Measurements from ENCODE around the gene ARHGAP15.

ARHGAP15 gene

DNA sequence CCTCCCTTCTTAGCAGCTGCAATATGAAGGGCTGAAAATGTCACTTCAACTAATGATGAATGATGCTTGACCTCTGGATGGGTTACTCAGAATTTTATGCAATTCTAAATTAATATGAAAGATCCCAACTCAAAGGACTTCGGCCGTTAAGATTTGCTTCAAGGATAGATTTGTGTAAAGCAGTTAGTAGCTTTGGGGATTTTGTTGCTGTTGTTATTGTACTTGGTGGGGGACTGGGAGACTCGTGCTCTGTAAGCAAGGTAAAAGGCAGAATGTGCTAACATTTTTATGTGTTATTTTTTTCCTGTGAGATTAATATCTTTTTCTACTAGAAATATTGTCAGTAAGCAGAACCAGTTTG is 478.8 kb downstream of the ARHGAP15 start:
- H4K91ac ChIP-seq (ENCODE audit: low read depth, low read length, poor library complexity): no peak overlapping the region
- peak overlapping the region; percentile 50 for H2AFZ ChIP-seq (ENCODE audit: low read length)
- no peaks in the 10 kb centered on the region for H3K79me1 ChIP-seq (ENCODE audit: low read depth, low read length)
- H3K4ac ChIP-seq (ENCODE audit: low read length): no peak overlapping the region
- H2BK5ac ChIP-seq (ENCODE audit: low read length): no peak overlapping the region
- no peaks in the 10 kb centered on the region for H3K9me3 ChIP-seq (replicated peaks in 1 of 2; ENCODE audit: control insufficient read depth in 2 of 2, insufficient read depth in 1 of 2, low read depth in 1 of 2, low read length in 2 of 2)
- H3K23ac ChIP-seq (ENCODE audit: low read depth, low read length, poor library complexity): no peak overlapping the region
- no peak overlapping the region for H2BK120ac ChIP-seq (ENCODE audit: low read depth, low read length)
- no peaks in the 10 kb centered on the region for H3K36me3 ChIP-seq (replicated peaks in 1 of 2; ENCODE audit: control insufficient read depth in 2 of 2, insufficient read depth in 2 of 2, low read length in 2 of 2)
- H2BK12ac ChIP-seq (ENCODE audit: low read length): no peak overlapping the region
- no peak for DNase-seq (ENCODE audit: low spot score)
- H3K27ac ChIP-seq (replicated peaks; ENCODE audit: low read length): no peak overlapping the region
- H2BK15ac ChIP-seq (ENCODE audit: low read length): no peak overlapping the region
- no peak overlapping the region for H3K4me3 ChIP-seq (ENCODE audit: low read length in 2 of 2)
- H3K14ac ChIP-seq (ENCODE audit: low read length): no peak overlapping the region
- no peak overlapping the region for H3K4me2 ChIP-seq (ENCODE audit: insufficient read depth, low read length, poor library complexity, severe bottlenecking)
- H3K18ac ChIP-seq (ENCODE audit: low read length): no peak overlapping the region
- H2AK5ac ChIP-seq (ENCODE audit: low read depth, low read length): no peak overlapping the region
- H3K4me1 ChIP-seq (ENCODE audit: control insufficient read depth in 2 of 2, insufficient read depth in 1 of 2, low read depth in 1 of 2, low read length in 2 of 2): peaks cover 14 to 26% of the 10 kb centered on the region in 2 donors
- H3K27me3 ChIP-seq (ENCODE audit: control insufficient read depth in 3 of 3, insufficient read depth in 3 of 3, low read depth in 1 of 3, low read length in 3 of 3): no peaks in the 10 kb centered on the region
- WGBS, 2 donors (ENCODE audit: extremely low coverage in 2 of 2, insufficient read length in 2 of 2, insufficient replicate concordance in 1 of 2): no CpG with 5 or more reads among the region's 3 CpGs
- H3K9ac ChIP-seq (ENCODE audit: low read depth, low read length, poor library complexity): no peak overlapping the region
- H4K8ac ChIP-seq (ENCODE audit: low read depth, low read length): no peak overlapping the region

GRCh38 chr2:143608758-143609157 is 479.5 kb downstream of the ARHGAP15 start:
- Histone ChIP-seq H3K23ac (ENCODE audit: low read depth, low read length, poor library complexity) (no peak overlapping the region), H3K36me3 (replicated peaks in 1 of 2; ENCODE audit: control insufficient read depth in 2 of 2, insufficient read depth in 2 of 2, low read length in 2 of 2) (no peaks in the 10 kb centered on the region), H4K91ac (ENCODE audit: low read depth, low read length, poor library complexity) (no peak overlapping the region), H3K4me2 (ENCODE audit: insufficient read depth, low read length, poor library complexity, severe bottlenecking) (no peak overlapping the region), H3K79me1 (ENCODE audit: low read depth, low read length) (no peaks in the 10 kb centered on the region), H4K8ac (ENCODE audit: low read depth, low read length) (no peak overlapping the region), H3K4me1 (ENCODE audit: control insufficient read depth in 2 of 2, insufficient read depth in 1 of 2, low read depth in 1 of 2, low read length in 2 of 2) (peaks cover 12 to 20% of the 10 kb centered on the region in 2 donors), H3K9ac (ENCODE audit: low read depth, low read length, poor library complexity) (no peak overlapping the region), H2BK12ac (ENCODE audit: low read length) (no peak overlapping the region), H2AFZ (ENCODE audit: low read length) (no peak overlapping the region), H3K14ac (ENCODE audit: low read length) (no peak overlapping the region), H2AK5ac (ENCODE audit: low read depth, low read length) (no peak overlapping the region), H3K27ac (replicated peaks; ENCODE audit: low read length) (no peak overlapping the region), H2BK15ac (ENCODE audit: low read length) (no peak overlapping the region), H3K4ac (ENCODE audit: low read length) (no peak overlapping the region), H2BK5ac (ENCODE audit: low read length) (no peak overlapping the region), H3K4me3 (ENCODE audit: low read length in 2 of 2) (no peak overlapping the region), H2BK120ac (ENCODE audit: low read depth, low read length) (no peak overlapping the region), H3K18ac (ENCODE audit: low read length) (no peak overlapping the region), H3K27me3 (ENCODE audit: control insufficient read depth in 3 of 3, insufficient read depth in 3 of 3, low read depth in 1 of 3, low read length in 3 of 3) (no peaks in the 10 kb centered on the region), H3K9me3 (replicated peaks in 1 of 2; ENCODE audit: control insufficient read depth in 2 of 2, insufficient read depth in 1 of 2, low read depth in 1 of 2, low read length in 2 of 2) (no peaks in the 10 kb centered on the region)
- DNase-seq (ENCODE audit: low spot score): no peak

DNA sequence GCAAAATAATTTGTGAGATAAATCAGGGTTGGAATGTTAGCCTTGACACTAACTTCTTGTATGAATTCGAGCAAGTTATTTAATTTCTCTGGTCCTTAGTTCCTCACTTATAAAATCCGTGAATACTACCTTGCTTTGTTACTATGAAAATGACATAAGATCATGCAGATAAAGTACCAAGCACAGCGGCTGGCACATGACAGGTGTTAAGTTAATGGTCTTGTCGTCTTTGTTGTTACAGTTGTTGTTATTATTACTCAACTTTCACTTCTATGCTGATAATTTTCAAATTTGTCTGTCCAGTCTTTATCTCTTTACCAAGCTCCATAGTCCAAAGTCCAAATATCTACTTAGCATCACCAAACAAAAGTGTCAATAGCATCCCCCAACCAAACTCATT is 482.1 kb downstream of the ARHGAP15 start:
- Histone ChIP-seq H3K9ac (ENCODE audit: low read depth, low read length, poor library complexity) (no peak overlapping the region), H3K27me3 (ENCODE audit: control insufficient read depth in 3 of 3, insufficient read depth in 3 of 3, low read depth in 1 of 3, low read length in 3 of 3) (no peaks in the 10 kb centered on the region), H2BK5ac (ENCODE audit: low read length) (no peak overlapping the region), H3K4me3 (ENCODE audit: low read length in 2 of 2) (no peak overlapping the region), H3K9me3 (replicated peaks in 1 of 2; ENCODE audit: control insufficient read depth in 2 of 2, insufficient read depth in 1 of 2, low read depth in 1 of 2, low read length in 2 of 2) (no peaks in the 10 kb centered on the region), H3K27ac (replicated peaks; ENCODE audit: low read length) (no peak overlapping the region), H4K91ac (ENCODE audit: low read depth, low read length, poor library complexity) (no peak overlapping the region), H3K14ac (ENCODE audit: low read length) (no peak overlapping the region), H3K18ac (ENCODE audit: low read length) (no peak overlapping the region), H3K4me1 (ENCODE audit: control insufficient read depth in 2 of 2, insufficient read depth in 1 of 2, low read depth in 1 of 2, low read length in 2 of 2) (peaks cover 12 to 16% of the 10 kb centered on the region in 2 donors), H4K8ac (ENCODE audit: low read depth, low read length) (no peak overlapping the region), H2AFZ (ENCODE audit: low read length) (no peak overlapping the region), H3K79me1 (ENCODE audit: low read depth, low read length) (no peaks in the 10 kb centered on the region), H2BK120ac (ENCODE audit: low read depth, low read length) (no peak overlapping the region), H2BK12ac (ENCODE audit: low read length) (no peak overlapping the region), H3K23ac (ENCODE audit: low read depth, low read length, poor library complexity) (no peak overlapping the region), H2AK5ac (ENCODE audit: low read depth, low read length) (no peak overlapping the region), H3K36me3 (replicated peaks in 1 of 2; ENCODE audit: control insufficient read depth in 2 of 2, insufficient read depth in 2 of 2, low read length in 2 of 2) (no peaks in the 10 kb centered on the region), H3K4me2 (ENCODE audit: insufficient read depth, low read length, poor library complexity, severe bottlenecking) (no peak overlapping the region), H2BK15ac (ENCODE audit: low read length) (no peak overlapping the region), H3K4ac (ENCODE audit: low read length) (no peak overlapping the region)
- DNase-seq (ENCODE audit: low spot score): no peak
- no CpG with 5 or more reads among the region's 4 CpGs for WGBS, 2 donors (ENCODE audit: extremely low coverage in 2 of 2, insufficient read length in 2 of 2, insufficient replicate concordance in 1 of 2)

DNA sequence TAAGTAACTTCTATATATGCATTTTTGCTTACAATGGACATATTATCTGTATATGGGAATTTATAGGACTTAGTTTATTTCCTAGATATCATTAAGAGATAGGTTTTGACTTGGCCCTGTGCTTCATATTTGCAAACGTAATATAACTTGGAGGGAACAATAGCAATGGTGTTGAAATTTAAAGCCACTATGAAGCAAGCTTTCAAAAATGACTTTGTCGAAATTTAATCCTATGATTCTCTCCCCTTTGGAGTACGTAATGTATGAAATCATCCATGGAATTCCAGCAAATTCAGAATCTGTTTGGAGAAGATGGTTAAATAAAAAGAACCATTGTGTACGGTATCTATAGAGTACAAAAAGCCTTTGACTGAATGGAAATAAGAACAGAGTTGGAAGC is 486.3 kb downstream of the ARHGAP15 start:
- no peaks in the 10 kb centered on the region for H3K27me3 ChIP-seq (ENCODE audit: control insufficient read depth in 3 of 3, insufficient read depth in 3 of 3, low read depth in 1 of 3, low read length in 3 of 3)
- no peak overlapping the region for H3K9ac ChIP-seq (ENCODE audit: low read depth, low read length, poor library complexity)
- no peak overlapping the region for H4K91ac ChIP-seq (ENCODE audit: low read depth, low read length, poor library complexity)
- no peak overlapping the region for H2BK12ac ChIP-seq (ENCODE audit: low read length)
- no peaks in the 10 kb centered on the region for H3K9me3 ChIP-seq (replicated peaks in 1 of 2; ENCODE audit: control insufficient read depth in 2 of 2, insufficient read depth in 1 of 2, low read depth in 1 of 2, low read length in 2 of 2)
- no peaks in the 10 kb centered on the region for H3K36me3 ChIP-seq (replicated peaks in 1 of 2; ENCODE audit: control insufficient read depth in 2 of 2, insufficient read depth in 2 of 2, low read length in 2 of 2)
- DNase-seq (ENCODE audit: low spot score): no peak
- no peak overlapping the region for H3K27ac ChIP-seq (replicated peaks; ENCODE audit: low read length)
- no peak overlapping the region for H4K8ac ChIP-seq (ENCODE audit: low read depth, low read length)
- H3K14ac ChIP-seq (ENCODE audit: low read length): no peak overlapping the region
- no peak overlapping the region for H2BK5ac ChIP-seq (ENCODE audit: low read length)
- no peaks in the 10 kb centered on the region for H3K79me1 ChIP-seq (ENCODE audit: low read depth, low read length)
- no peak overlapping the region for H2AFZ ChIP-seq (ENCODE audit: low read length)
- H3K18ac ChIP-seq (ENCODE audit: low read length): no peak overlapping the region
- no peak overlapping the region for H3K23ac ChIP-seq (ENCODE audit: low read depth, low read length, poor library complexity)
- no peak overlapping the region for H3K4me3 ChIP-seq (ENCODE audit: low read length in 2 of 2)
- no peak overlapping the region for H2AK5ac ChIP-seq (ENCODE audit: low read depth, low read length)
- no peak overlapping the region for H2BK15ac ChIP-seq (ENCODE audit: low read length)
- no peak overlapping the region for H3K4me2 ChIP-seq (ENCODE audit: insufficient read depth, low read length, poor library complexity, severe bottlenecking)
- no peak overlapping the region for H2BK120ac ChIP-seq (ENCODE audit: low read depth, low read length)
- no CpG with 5 or more reads among the region's 4 CpGs for WGBS, 2 donors (ENCODE audit: extremely low coverage in 2 of 2, insufficient read length in 2 of 2, insufficient replicate concordance in 1 of 2)
- no peak overlapping the region for H3K4ac ChIP-seq (ENCODE audit: low read length)
- peaks cover 0 to 3% of the 10 kb centered on the region in 2 donors for H3K4me1 ChIP-seq (ENCODE audit: control insufficient read depth in 2 of 2, insufficient read depth in 1 of 2, low read depth in 1 of 2, low read length in 2 of 2)
